Nephron progenitor cell (in vitro differentiated cells): ENCODE data around the gene SEMA3B.
"Not testable (repeated sequence)": the region's sequence is repeated elsewhere in the genome, so short reads cannot be mapped to it uniquely, and the experiment has no call there.

Experiments
- DNase-seq: peaks from one replicate; pipeline ENCODE4 v3.0.0; 2021
- H3K27ac Mint-ChIP-seq: 2 replicates; pipeline ENCODE4 v1.8.0; 2021; ENCODE audit warnings: mild to moderate bottlenecking, moderate library complexity, mixed read lengths
- H3K27me3 Mint-ChIP-seq: 2 replicates; pipeline ENCODE4 v1.8.0; 2021; ENCODE audit warnings: mild to moderate bottlenecking, low read depth, mixed read lengths; ENCODE audit not compliant: poor library complexity
- H3K36me3 Mint-ChIP-seq: 2 replicates; pipeline ENCODE4 v1.8.0; 2021; ENCODE audit warnings: low read depth, mixed read lengths
- H3K4me1 Mint-ChIP-seq: 2 replicates; pipeline ENCODE4 v1.8.0; 2021; ENCODE audit warnings: mixed read lengths
- H3K4me3 Mint-ChIP-seq: 2 replicates; pipeline ENCODE4 v1.8.0; 2021; ENCODE audit warnings: mild to moderate bottlenecking, moderate library complexity, mixed read lengths
- H3K9me3 Mint-ChIP-seq: 2 replicates; pipeline ENCODE4 v1.8.0; 2021; ENCODE audit warnings: mild to moderate bottlenecking, moderate library complexity, mixed read lengths
- CTCF ChIP-seq: fragments of 200-600 bp; sonication (generic); IDR thresholded peaks from 2 replicates; pipeline ENCODE4 v1.5.0; 2021; ENCODE audit warnings: antibody characterized with exemption

The SEMA3B gene

GRCh38 chr3:50258979-50259378, 10.0 kb upstream of the SEMA3B start:
- TF ChIP-seq CTCF, result no peak
- peaks cover 58% of the 10 kb centered on the region for H3K4me1 Mint-ChIP-seq
- no peak overlapping the region for H3K27ac Mint-ChIP-seq
- no peaks in the 10 kb centered on the region for H3K9me3 Mint-ChIP-seq
- no peak overlapping the region for H3K4me3 Mint-ChIP-seq
- H3K27me3 Mint-ChIP-seq, result peaks cover 2% of the 10 kb centered on the region
- no peak for DNase-seq
- H3K36me3 Mint-ChIP-seq, result peaks cover 17% of the 10 kb centered on the region

DNA sequence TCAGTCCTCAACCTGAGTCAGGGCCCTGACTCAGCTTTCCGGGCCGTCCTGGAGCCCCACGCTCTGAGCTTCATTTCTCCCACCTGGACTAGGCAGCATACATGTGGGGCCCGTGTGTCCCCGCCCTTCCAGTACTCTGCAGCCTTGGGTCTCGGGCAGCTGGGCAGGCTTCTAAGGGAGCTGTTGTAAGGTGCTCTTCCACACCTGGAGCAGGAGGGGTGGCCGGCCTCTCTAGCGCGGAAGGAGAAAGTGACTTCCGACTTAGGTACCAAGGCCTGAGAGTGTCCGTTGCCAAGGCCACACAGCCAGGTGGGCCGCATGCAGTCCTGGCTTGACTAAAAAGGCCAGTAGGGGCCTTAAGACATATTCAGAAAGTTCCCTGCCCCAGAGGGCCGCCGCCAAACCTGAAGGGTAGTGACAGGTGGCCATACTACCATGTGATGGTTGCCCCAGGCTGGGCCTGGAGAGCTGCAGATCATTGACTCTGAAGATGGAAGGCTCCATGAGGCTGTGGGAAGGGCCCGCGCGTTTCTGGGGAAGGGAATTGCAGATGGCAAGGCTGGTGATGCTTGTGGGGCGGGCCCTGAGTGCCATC, 9.4 kb upstream of the SEMA3B start:
- Mint-ChIP-seq H3K4me3 (peak overlapping the region; percentile 68), H3K9me3 (no peaks in the 10 kb centered on the region), H3K4me1 (peaks cover 63% of the 10 kb centered on the region), H3K27ac (peak overlapping the region; percentile 86), H3K27me3 (peaks cover 2% of the 10 kb centered on the region), H3K36me3 (peaks cover 17% of the 10 kb centered on the region)
- TF ChIP-seq CTCF, result no peak
- no peak for DNase-seq

DNA sequence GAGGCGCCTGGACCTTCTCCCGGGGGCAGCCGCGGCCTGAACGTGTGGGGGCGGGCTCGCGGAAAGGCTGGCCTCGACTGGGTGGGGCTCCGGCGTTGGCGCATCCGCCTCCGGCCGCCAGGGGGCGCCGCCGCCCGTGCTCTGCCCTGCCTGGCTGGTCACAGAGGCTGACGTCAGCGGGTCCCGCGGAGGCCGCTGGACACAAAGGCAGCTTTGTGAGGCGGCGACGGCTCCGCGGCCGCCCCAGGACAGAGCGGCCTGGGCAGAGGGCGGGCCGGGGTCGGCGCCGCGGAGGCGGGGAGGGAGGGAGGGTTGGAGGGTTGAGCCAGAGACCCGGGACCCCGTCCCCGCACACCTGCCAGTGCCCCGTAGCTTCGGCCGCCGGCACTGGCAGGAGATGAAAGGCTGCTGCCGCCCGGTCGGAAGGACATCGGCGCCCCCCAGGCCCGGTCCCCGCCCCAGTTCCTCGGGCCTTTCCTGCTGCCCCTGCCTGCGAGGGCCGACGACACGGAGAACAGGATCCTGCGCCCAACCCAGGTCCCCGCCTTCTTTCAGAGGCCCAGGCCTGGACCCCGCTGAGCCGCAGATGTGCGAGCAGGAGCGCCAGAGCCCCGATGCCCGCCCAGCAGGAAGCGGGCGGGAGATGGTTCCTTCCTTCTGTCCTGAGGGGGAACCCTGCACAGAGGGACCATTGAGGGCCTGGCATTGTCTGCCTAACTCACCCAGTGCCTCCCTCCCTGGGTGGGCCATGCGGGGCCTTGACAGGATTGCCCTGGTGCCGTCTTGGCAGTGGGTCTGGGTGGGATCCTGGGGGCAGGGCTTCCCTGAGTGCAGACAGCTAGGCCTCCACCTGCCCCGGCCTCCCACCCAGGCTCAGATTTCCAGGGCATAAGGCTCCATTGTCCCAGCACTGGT, 8.7 kb upstream of the SEMA3B start:
- peaks cover 17% of the 10 kb centered on the region for H3K36me3 Mint-ChIP-seq
- peak overlapping the region; percentile 68 for H3K4me3 Mint-ChIP-seq
- peaks cover 2% of the 10 kb centered on the region for H3K27me3 Mint-ChIP-seq
- peak; percentile 96 for DNase-seq
- H3K4me1 Mint-ChIP-seq, result peaks cover 70% of the 10 kb centered on the region
- H3K27ac Mint-ChIP-seq, result peak overlapping the region; percentile 96
- TF ChIP-seq CTCF, result peak; percentile 96
- no peaks in the 10 kb centered on the region for H3K9me3 Mint-ChIP-seq

- peaks cover 75% of the 10 kb centered on the region for H3K4me1 Mint-ChIP-seq
- H3K9me3 Mint-ChIP-seq, result no peaks in the 10 kb centered on the region
- H3K36me3 Mint-ChIP-seq, result peaks cover 16% of the 10 kb centered on the region
- no peak for TF ChIP-seq CTCF
- no peak for DNase-seq
- peak overlapping the region; percentile 97 for H3K27ac Mint-ChIP-seq
- peak overlapping the region; percentile 65 for H3K4me3 Mint-ChIP-seq
- H3K27me3 Mint-ChIP-seq, result peaks cover 2% of the 10 kb centered on the region
These were observed 8.0 kb upstream of the SEMA3B start for GRCh38 chr3:50260942-50261441.

- Mint-ChIP-seq H3K9me3 (no peaks in the 10 kb centered on the region), H3K27me3 (peaks cover 2% of the 10 kb centered on the region), H3K36me3 (peaks cover 11% of the 10 kb centered on the region), H3K27ac (peak overlapping the region; percentile 97), H3K4me3 (peak overlapping the region; percentile 65), H3K4me1 (peaks cover 79% of the 10 kb centered on the region)
- DNase-seq, result no peak
- TF ChIP-seq CTCF, result no peak
These were observed 7.4 kb upstream of the SEMA3B start for GRCh38 chr3:50261505-50261904.

DNA sequence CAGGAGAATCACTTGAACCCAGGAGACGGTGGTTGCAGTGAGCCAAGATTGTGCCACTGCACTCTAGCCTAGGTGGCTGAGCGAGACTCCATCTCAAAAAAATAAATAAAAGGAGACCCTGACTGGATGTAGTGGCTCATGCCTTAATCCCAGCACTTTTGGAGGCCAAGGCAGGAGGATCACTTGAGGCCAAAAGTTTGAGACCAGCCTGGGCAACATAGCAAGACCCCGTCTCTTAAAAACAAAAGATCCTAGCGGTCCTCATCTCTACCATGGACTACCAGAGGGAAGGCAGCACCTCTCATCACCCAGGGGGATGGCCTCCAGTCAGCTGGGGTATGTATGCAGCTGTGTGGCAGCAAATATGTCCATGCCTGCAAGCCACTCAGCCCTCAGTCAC, 6.7 kb upstream of the SEMA3B start:
- H3K27me3 Mint-ChIP-seq, DNase-seq, H3K27ac Mint-ChIP-seq, H3K4me3 Mint-ChIP-seq, H3K9me3 Mint-ChIP-seq, H3K36me3 Mint-ChIP-seq: not testable (repeated sequence)
- peaks cover 80% of the 10 kb centered on the region for H3K4me1 Mint-ChIP-seq
